ENCODE results near the gene KCNN4. TPM values are rescaled to one million over a fixed set of nuclear protein-coding genes. Genes with fewer than 3 reads are reported as not detected.

The KCNN4 gene
- total RNA-seq, 1 experiment from 2014 or later = 29.7 TPM

- POLR2A ChIA-PET = no interaction called here
- no peaks in the 10 kb centered on the region for H3K4me1 ChIP-seq (ENCODE audit: control insufficient read depth, insufficient read depth, low read length)
- H3K27ac ChIP-seq (ENCODE audit: low read length) = no peak overlapping the region
- BruUV-seq (replicated peaks) = no TSS peak
- in situ Hi-C loops (cut with HindIII; ENCODE audit: low pct_unique_long_range_greater_than_20kb, low sequenced_read_pairs) = no loop called here
- no peak for TF ChIP-seq TCF7L2 (IDR thresholded peaks at IDR 0.05; ENCODE audit: low read depth, low read length)
- TF ChIP-seq SIN3A (IDR thresholded peaks at IDR 0.05; ENCODE audit: borderline replicate concordance, insufficient read depth, low read depth, low read length) = no peak
- TF ChIP-seq CTCF (IDR thresholded peaks at IDR 0.05) = no peak
- no peak for TF ChIP-seq POLR2AphosphoS5 (IDR thresholded peaks at IDR 0.05; ENCODE audit: low read depth, low read length)
- no peak for TF ChIP-seq REST (IDR thresholded peaks at IDR 0.05; ENCODE audit: insufficient read depth in 1 of 2, low read depth in 2 of 2, low read length in 1 of 2)
- DNase-seq (ENCODE audit: low read depth, low spot score) (no peak), ATAC-seq (no peak)
- H3K27me3 ChIP-seq (ENCODE audit: control insufficient read depth, insufficient read depth, low read length) = no peaks in the 10 kb centered on the region
- no peaks in the 10 kb centered on the region for H3K9me3 ChIP-seq (ENCODE audit: control insufficient read depth, insufficient read depth, low read depth, low read length)
- H3K4me3 ChIP-seq (ENCODE audit: low read depth in 2 of 2, low read length in 2 of 2) = no peak overlapping the region
- no peaks in the 10 kb centered on the region; the same call in 1 of the 2 replicates for H3K36me3 ChIP-seq (ENCODE audit: control insufficient read depth, insufficient read depth, low read length)
- CTCF ChIA-PET = no interaction called here
- intact Hi-C loops (cut with micrococcal nuclease; ENCODE audit: unreplicated experiment) = no loop called here
These were observed 50.9 kb downstream of the KCNN4 start for GRCh38 chr19:43729919-43730318.

GRCh38 chr19:43727593-43727853, 53.2 kb downstream of the KCNN4 start:
- H3K27ac ChIP-seq (ENCODE audit: low read length) = no peak overlapping the region
- DNase-seq (ENCODE audit: low read depth, low spot score) = no peak
- no TSS peak for BruUV-seq (replicated peaks)
- H3K9me3 ChIP-seq (ENCODE audit: control insufficient read depth, insufficient read depth, low read depth, low read length) = no peaks in the 10 kb centered on the region
- POLR2A ChIA-PET = no interaction called here
- H3K4me1 ChIP-seq (ENCODE audit: control insufficient read depth, insufficient read depth, low read length) = no peaks in the 10 kb centered on the region
- H3K4me3 ChIP-seq (ENCODE audit: low read depth in 2 of 2, low read length in 2 of 2) = no peak overlapping the region
- ATAC-seq = no peak
- in situ Hi-C loops (cut with HindIII; ENCODE audit: low pct_unique_long_range_greater_than_20kb, low sequenced_read_pairs) = no loop called here
- no peak for TF ChIP-seq TCF7L2 (IDR thresholded peaks at IDR 0.05; ENCODE audit: low read depth, low read length)
- TF ChIP-seq REST (IDR thresholded peaks at IDR 0.05; ENCODE audit: insufficient read depth in 1 of 2, low read depth in 2 of 2, low read length in 1 of 2) = no peak
- no peak for TF ChIP-seq SIN3A (IDR thresholded peaks at IDR 0.05; ENCODE audit: borderline replicate concordance, insufficient read depth, low read depth, low read length)
- no peak for TF ChIP-seq CTCF (IDR thresholded peaks at IDR 0.05)
- no peak for TF ChIP-seq POLR2AphosphoS5 (IDR thresholded peaks at IDR 0.05; ENCODE audit: low read depth, low read length)
- H3K27me3 ChIP-seq (ENCODE audit: control insufficient read depth, insufficient read depth, low read length) = no peaks in the 10 kb centered on the region
- CTCF ChIA-PET = no interaction called here
- H3K36me3 ChIP-seq (ENCODE audit: control insufficient read depth, insufficient read depth, low read length) = no peaks in the 10 kb centered on the region; the same call in 1 of the 2 replicates
- intact Hi-C loops (cut with micrococcal nuclease; ENCODE audit: unreplicated experiment) = no loop called here
